Measurements from ENCODE around the gene ZDHHC15.

Gene ZDHHC15

GRCh38 chrX:75369721-75370120, 153.1 kb downstream of the ZDHHC15 start:
- no peak overlapping the region for H3K4me3 ChIP-seq (ENCODE audit: low read depth, low read length, poor library complexity, severe bottlenecking)
- H3K9me2 ChIP-seq (ENCODE audit: low read depth, low read length), result no peaks in the 10 kb centered on the region
- no peak overlapping the region for H2AFZ ChIP-seq (ENCODE audit: low read length)
- no peak overlapping the region for H3K27ac ChIP-seq (ENCODE audit: low read depth, low read length, poor library complexity, severe bottlenecking)
- no peaks in the 10 kb centered on the region for H3K9me3 ChIP-seq (ENCODE audit: low read length)
- H3K79me2 ChIP-seq (ENCODE audit: insufficient read depth, low read length), result no peaks in the 10 kb centered on the region
- no peaks in the 10 kb centered on the region for H3K36me3 ChIP-seq (ENCODE audit: insufficient read depth, low read length)
- no peaks in the 10 kb centered on the region for H4K20me1 ChIP-seq (ENCODE audit: insufficient read depth, low read length)
- TF ChIP-seq CTCF (IDR thresholded peaks at IDR 0.05; ENCODE audit: low read length) (no peak), EZH2 (IDR thresholded peaks at IDR 0.05; ENCODE audit: borderline replicate concordance, low read length) (no peak)
- no peak overlapping the region for H3K9ac ChIP-seq (ENCODE audit: low read length)
- no peaks in the 10 kb centered on the region for H3K4me1 ChIP-seq (ENCODE audit: insufficient read depth, low read length, severe bottlenecking)
- no peak overlapping the region for H3K4me2 ChIP-seq (ENCODE audit: low read length)
- no peaks in the 10 kb centered on the region for H3F3A ChIP-seq (ENCODE audit: insufficient read depth, low read length)
- no peaks in the 10 kb centered on the region for H3K27me3 ChIP-seq (ENCODE audit: insufficient read depth, low read length)

GRCh38 chrX:75366861-75367260, 156.0 kb downstream of the ZDHHC15 start:
- Histone ChIP-seq H3K27me3 (ENCODE audit: insufficient read depth, low read length) (no peaks in the 10 kb centered on the region), H3K4me3 (ENCODE audit: low read depth, low read length, poor library complexity, severe bottlenecking) (no peak overlapping the region), H3K9ac (ENCODE audit: low read length) (no peak overlapping the region), H3K27ac (ENCODE audit: low read depth, low read length, poor library complexity, severe bottlenecking) (no peak overlapping the region), H3K9me2 (ENCODE audit: low read depth, low read length) (no peaks in the 10 kb centered on the region), H4K20me1 (ENCODE audit: insufficient read depth, low read length) (no peaks in the 10 kb centered on the region), H3K36me3 (ENCODE audit: insufficient read depth, low read length) (no peaks in the 10 kb centered on the region), H2AFZ (ENCODE audit: low read length) (no peak overlapping the region), H3F3A (ENCODE audit: insufficient read depth, low read length) (no peaks in the 10 kb centered on the region), H3K4me2 (ENCODE audit: low read length) (no peak overlapping the region), H3K9me3 (ENCODE audit: low read length) (no peaks in the 10 kb centered on the region), H3K79me2 (ENCODE audit: insufficient read depth, low read length) (no peaks in the 10 kb centered on the region), H3K4me1 (ENCODE audit: insufficient read depth, low read length, severe bottlenecking) (no peaks in the 10 kb centered on the region)
- TF ChIP-seq CTCF (IDR thresholded peaks at IDR 0.05; ENCODE audit: low read length), result no peak
- TF ChIP-seq EZH2 (IDR thresholded peaks at IDR 0.05; ENCODE audit: borderline replicate concordance, low read length), result no peak

GRCh38 chrX:75365243-75365975, 157.4 kb downstream of the ZDHHC15 start:
- no peak for TF ChIP-seq CTCF (IDR thresholded peaks at IDR 0.05; ENCODE audit: low read length)
- TF ChIP-seq EZH2 (IDR thresholded peaks at IDR 0.05; ENCODE audit: borderline replicate concordance, low read length), result no peak
- Histone ChIP-seq H3K27me3 (ENCODE audit: insufficient read depth, low read length) (no peaks in the 10 kb centered on the region), H3K9ac (ENCODE audit: low read length) (no peak overlapping the region), H4K20me1 (ENCODE audit: insufficient read depth, low read length) (no peaks in the 10 kb centered on the region), H3F3A (ENCODE audit: insufficient read depth, low read length) (no peaks in the 10 kb centered on the region), H3K4me2 (ENCODE audit: low read length) (no peak overlapping the region), H3K27ac (ENCODE audit: low read depth, low read length, poor library complexity, severe bottlenecking) (no peak overlapping the region), H3K9me2 (ENCODE audit: low read depth, low read length) (no peaks in the 10 kb centered on the region), H2AFZ (ENCODE audit: low read length) (no peak overlapping the region), H3K4me1 (ENCODE audit: insufficient read depth, low read length, severe bottlenecking) (no peaks in the 10 kb centered on the region), H3K79me2 (ENCODE audit: insufficient read depth, low read length) (no peaks in the 10 kb centered on the region), H3K4me3 (ENCODE audit: low read depth, low read length, poor library complexity, severe bottlenecking) (no peak overlapping the region), H3K36me3 (ENCODE audit: insufficient read depth, low read length) (no peaks in the 10 kb centered on the region), H3K9me3 (ENCODE audit: low read length) (no peaks in the 10 kb centered on the region)

Data from OCI-LY1 (cell line).